ENCODE data around the gene GJB6.

GRCh38 chr13:20175406-20175794, 56.7 kb downstream of the GJB6 start:
- TF ChIP-seq CTCF (conservative IDR thresholded peaks at IDR 0.05; ENCODE audit: low read depth, low read length) (no peak), EZH2 (IDR thresholded peaks at IDR 0.05; ENCODE audit: low read length, unreplicated experiment) (no peak)
